H1 (cell line): ENCODE data around the gene PTPRF.
A peak's percentile ranks its signal among the peaks of the same experiment; 100 is the strongest.

Source experiments
- ATF3 ChIP-seq: IDR thresholded peaks from 2 replicates; pipeline ENCODE4 v1.6.1; 2011; ENCODE audit warnings: low read depth, mild to moderate bottlenecking, low read length; ENCODE audit not compliant: insufficient read depth
- CEBPB ChIP-seq: IDR thresholded peaks from 2 replicates; pipeline ENCODE4 v1.6.1; 2012; ENCODE audit warnings: low read depth, low read length
- CREB1 ChIP-seq: IDR thresholded peaks from 2 replicates; pipeline ENCODE4 v1.6.1; 2012; ENCODE audit warnings: inconsistent platforms
- CTCF ChIP-seq, 3 experiments: IDR thresholded peaks; 1 replicate in 2 of 3; 2 replicates in 1 of 3; pipeline versions ENCODE4 v1.5.1 to v1.6.1; 2011; ENCODE audit warnings: low read length in 3 of 3, mild to moderate bottlenecking in 3 of 3, inconsistent platforms in 2 of 3, low read depth in 1 of 3, moderate library complexity in 1 of 3; ENCODE audit not compliant: insufficient read depth in 1 of 3; ENCODE audit errors: control extremely low read depth in 1 of 3
- E2F6 ChIP-seq: IDR thresholded peaks from 2 replicates; pipeline ENCODE4 v1.6.1; 2012; ENCODE audit warnings: inconsistent platforms
- EP300 ChIP-seq, 2 experiments: IDR thresholded peaks; 1 replicate in 1 of 2; 2 replicates in 1 of 2; pipeline ENCODE4 v1.6.1; 2011 to 2012; ENCODE audit warnings: low read depth in 2 of 2, low read length in 2 of 2, mild to moderate bottlenecking in 2 of 2, borderline replicate concordance in 1 of 2, inconsistent platforms in 1 of 2, moderate library complexity in 1 of 2
- EZH2 ChIP-seq: fragments of 200-600 bp; sonication (generic); IDR thresholded peaks from 2 replicates; pipeline ENCODE4 v1.7.1; 2012; ENCODE audit warnings: low read depth, mild to moderate bottlenecking, moderate library complexity, low read length, inconsistent platforms; ENCODE audit not compliant: severe bottlenecking
- JUN ChIP-seq: IDR thresholded peaks from 2 replicates; pipeline ENCODE4 v1.6.1; 2011; ENCODE audit warnings: low read depth, mild to moderate bottlenecking, improper control_type of control experiment, low read length
- MAFK ChIP-seq: IDR thresholded peaks from 2 replicates; pipeline ENCODE4 v1.6.1; 2012; ENCODE audit warnings: low read depth, mild to moderate bottlenecking, improper control_type of control experiment, low read length
- MAX ChIP-seq: IDR thresholded peaks from 2 replicates; pipeline ENCODE4 v1.6.1; 2012; ENCODE audit warnings: inconsistent platforms
- TAF7 ChIP-seq: optimal IDR thresholded peaks from 2 replicates; pipeline ENCODE3; 2011; ENCODE audit warnings: low read depth, mild to moderate bottlenecking, inconsistent platforms, low read length, moderate library complexity, borderline replicate concordance
- USF2 ChIP-seq: IDR thresholded peaks from 2 replicates; pipeline ENCODE4 v1.6.1; 2011; ENCODE audit warnings: low read length, improper control_type of control experiment
- ZNF274 ChIP-seq: IDR thresholded peaks from 2 replicates; pipeline ENCODE4 v1.7.0; 2012; ENCODE audit warnings: low read length, borderline replicate concordance; ENCODE audit errors: extremely low read depth

- peak; percentile 28; the same call in 1 of the 2 replicates for TF ChIP-seq CEBPB
- TF ChIP-seq CTCF (IDR thresholded peaks at IDR 0.05; ENCODE audit: control extremely low read depth in 1 of 3, insufficient read depth in 1 of 3, low read depth in 1 of 3, low read length in 3 of 3), result no peak
- no peak for TF ChIP-seq EP300 (IDR thresholded peaks at IDR 0.05; ENCODE audit: borderline replicate concordance in 1 of 2, low read depth in 2 of 2, low read length in 2 of 2)
- no peak for TF ChIP-seq E2F6
- no peak for TF ChIP-seq CREB1
- no peak for TF ChIP-seq MAX
- TF ChIP-seq ZNF274, result no peak
- no peak for TF ChIP-seq EZH2
- no peak for TF ChIP-seq TAF7
- no peak for TF ChIP-seq JUN
- TF ChIP-seq MAFK, result no peak
- TF ChIP-seq USF2, result no peak
- TF ChIP-seq ATF3, result no peak
Observed at GRCh38 chr1:43539726-43540434, 9.2 kb downstream of the PTPRF start.
